ENCODE data around the gene GOLGA6C.
"Not testable (repeated sequence)": the region's sequence is repeated elsewhere in the genome, so short reads cannot be mapped to it uniquely, and the experiment has no call there.

DNA sequence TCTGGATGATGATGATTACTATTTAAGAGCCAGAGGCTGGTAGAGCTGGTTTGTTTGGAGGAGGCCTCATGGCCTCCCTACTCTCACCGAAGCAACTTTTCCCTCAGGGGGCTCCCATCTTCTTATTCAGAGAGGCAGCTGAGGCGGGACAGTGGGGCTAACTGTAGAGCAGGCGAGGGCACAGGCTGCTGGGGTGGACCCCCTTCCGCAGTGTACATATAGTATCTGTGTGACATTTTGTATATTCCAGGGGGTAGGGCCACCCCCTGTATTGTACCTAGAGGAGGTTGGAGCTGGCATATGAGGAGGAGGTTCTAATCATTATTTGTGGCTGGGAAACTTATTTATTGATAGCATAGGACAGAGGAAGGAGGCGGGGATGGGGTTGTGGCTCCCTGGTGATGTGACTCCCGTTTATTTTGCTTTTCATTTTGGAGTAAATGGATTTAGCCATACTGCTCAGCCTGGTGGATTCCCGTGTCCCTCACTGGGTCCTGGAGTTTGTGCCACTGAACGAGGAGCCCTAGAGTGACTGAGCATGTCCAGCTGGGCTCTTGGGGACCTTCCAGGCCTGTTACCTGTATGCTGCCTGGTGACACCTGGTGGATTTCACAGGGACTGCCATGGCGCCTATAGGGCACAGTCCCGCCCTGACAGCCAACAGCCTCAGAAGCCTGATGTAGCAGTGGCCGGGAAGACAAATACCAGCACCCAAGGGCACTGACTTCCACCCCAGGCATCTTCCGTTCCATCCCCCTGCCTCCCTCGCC lies 40.6 kb downstream of the GOLGA6C start:
- not testable (repeated sequence) for TF ChIP-seq CTCF (IDR thresholded peaks at IDR 0.05; ENCODE audit: low read length); EZH2 (optimal IDR thresholded peaks at IDR 0.05; ENCODE audit: low read depth, low read length); EZH2phosphoT487 (IDR thresholded peaks at IDR 0.05; ENCODE audit: low read length)

Measured in MM.1S (cell line).